ENCODE data around the gene HOXC9. TPM values are rescaled to one million over a fixed set of nuclear protein-coding genes. Genes with fewer than 3 reads are reported as not detected.
A peak's percentile ranks its signal among the peaks of the same experiment; 100 is the strongest.

HOXC9 gene
- polyA plus RNA-seq, 2 of the 4 experiments (the other 2 are of a cell fraction) = 5.2 to 6.6 TPM

- TF ChIP-seq, protein P1, sequence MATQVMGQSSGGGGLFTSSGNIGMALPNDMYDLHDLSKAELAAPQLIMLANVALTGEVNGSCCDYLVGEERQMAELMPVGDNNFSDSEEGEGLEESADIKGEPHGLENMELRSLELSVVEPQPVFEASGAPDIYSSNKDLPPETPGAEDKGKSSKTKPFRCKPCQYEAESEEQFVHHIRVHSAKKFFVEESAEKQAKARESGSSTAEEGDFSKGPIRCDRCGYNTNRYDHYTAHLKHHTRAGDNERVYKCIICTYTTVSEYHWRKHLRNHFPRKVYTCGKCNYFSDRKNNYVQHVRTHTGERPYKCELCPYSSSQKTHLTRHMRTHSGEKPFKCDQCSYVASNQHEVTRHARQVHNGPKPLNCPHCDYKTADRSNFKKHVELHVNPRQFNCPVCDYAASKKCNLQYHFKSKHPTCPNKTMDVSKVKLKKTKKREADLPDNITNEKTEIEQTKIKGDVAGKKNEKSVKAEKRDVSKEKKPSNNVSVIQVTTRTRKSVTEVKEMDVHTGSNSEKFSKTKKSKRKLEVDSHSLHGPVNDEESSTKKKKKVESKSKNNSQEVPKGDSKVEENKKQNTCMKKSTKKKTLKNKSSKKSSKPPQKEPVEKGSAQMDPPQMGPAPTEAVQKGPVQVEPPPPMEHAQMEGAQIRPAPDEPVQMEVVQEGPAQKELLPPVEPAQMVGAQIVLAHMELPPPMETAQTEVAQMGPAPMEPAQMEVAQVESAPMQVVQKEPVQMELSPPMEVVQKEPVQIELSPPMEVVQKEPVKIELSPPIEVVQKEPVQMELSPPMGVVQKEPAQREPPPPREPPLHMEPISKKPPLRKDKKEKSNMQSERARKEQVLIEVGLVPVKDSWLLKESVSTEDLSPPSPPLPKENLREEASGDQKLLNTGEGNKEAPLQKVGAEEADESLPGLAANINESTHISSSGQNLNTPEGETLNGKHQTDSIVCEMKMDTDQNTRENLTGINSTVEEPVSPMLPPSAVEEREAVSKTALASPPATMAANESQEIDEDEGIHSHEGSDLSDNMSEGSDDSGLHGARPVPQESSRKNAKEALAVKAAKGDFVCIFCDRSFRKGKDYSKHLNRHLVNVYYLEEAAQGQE (IDR thresholded peaks at IDR 0.05) = no peak
- TF ChIP-seq ELK1 (IDR thresholded peaks at IDR 0.05; ENCODE audit: low read depth, low read length) = no peak
- no peak for TF ChIP-seq HOXB5 (CRISPR knock-in tag; IDR thresholded peaks at IDR 0.05)
- no peak for TF ChIP-seq JUN (IDR thresholded peaks at IDR 0.05)
- no peak for TF ChIP-seq CBX2 (IDR thresholded peaks at IDR 0.05; ENCODE audit: borderline replicate concordance, low read depth)
Observed at GRCh38 chr12:53989227-53990113, 10.5 kb upstream of the HOXC9 start (continued).

GRCh38 chr12:53990311-53991076 is 9.5 kb upstream of the HOXC9 start:
- ATAC-seq (no peak), FAIRE-seq (no peak)
- POLR2A ChIA-PET = interaction anchor here (0.5 to 1.7 kb wide), 3 partner anchors 9 to 27 kb away, joined by 3 to 5 read pairs (median 4); partner anchors contain the start of genes HOXC8 and HOXC9

DNA sequence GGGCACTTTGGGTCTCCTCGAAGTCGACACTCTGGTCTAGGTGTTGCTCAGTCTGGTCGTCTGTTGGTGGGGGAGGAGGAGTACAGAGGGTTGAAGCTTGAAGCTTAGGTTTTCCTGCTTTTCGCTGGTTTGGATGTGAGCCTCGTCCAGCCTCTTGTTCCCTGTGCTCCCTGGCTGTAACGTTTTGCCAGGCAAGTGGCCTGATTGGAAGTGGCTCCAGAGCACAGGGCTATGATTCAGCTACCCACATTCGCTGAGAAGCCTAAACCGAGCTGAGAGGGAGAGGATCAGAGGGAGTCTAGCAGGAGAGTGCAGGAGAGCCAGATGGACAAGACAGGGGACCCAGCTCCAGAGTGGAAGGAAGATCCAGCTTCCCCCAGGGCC is 8.9 kb upstream of the HOXC9 start:
- no peak for TF ChIP-seq JUNB (IDR thresholded peaks at IDR 0.05)
- no peak for TF ChIP-seq ELK1 (IDR thresholded peaks at IDR 0.05; ENCODE audit: low read depth, low read length)
- no peak for TF ChIP-seq TP53 (CRISPR knock-in tag; IDR thresholded peaks at IDR 0.05)
- TF ChIP-seq ZFP36 (IDR thresholded peaks at IDR 0.05; ENCODE audit: borderline replicate concordance, partially characterized antibody) = no peak
- ChIA-PET POLR2A (interaction anchor here (1.3 to 1.7 kb wide), 2 partner anchors 9 to 26 kb away, joined by 4 to 5 read pairs; partner anchors contain the start of gene HOXC9), CTCF (interaction anchor here (0.7 to 28.7 kb wide), 25 partner anchors 9 to 303 kb away, joined by 3 to 1074 read pairs (median 5); partner anchors contain the start of genes HOXC5, HOXC8, HOXC9 and SMUG1)
- 49% methylated on average over 8 of the region's 8 CpGs for WGBS (ENCODE audit: missing lambda C conversion rate)
- H3K27ac ChIP-seq = peak overlapping the region in 1 of 2 experiments; percentile 20; a peak in 1 of 6 replicates
- no peak overlapping the region for H3K4me3 ChIP-seq
- H3K9me3 ChIP-seq = no peaks in the 10 kb centered on the region
- FAIRE-seq = no peak
- H3K4me2 ChIP-seq = no peak overlapping the region
- ATAC-seq = no peak
- no peak for DNase-seq (ENCODE audit: low read depth in 1 of 2, low spot score in 1 of 2)
- H3K4me1 ChIP-seq = peaks cover 22% of the 10 kb centered on the region

More at GRCh38 chr12:53990311-53991076, 9.5 kb upstream of the HOXC9 start:
- no peaks in the 10 kb centered on the region for H3K9me3 ChIP-seq
- 63% methylated on average over 27 of the region's 27 CpGs for WGBS (ENCODE audit: missing lambda C conversion rate)
- H3K27ac ChIP-seq = peak overlapping the region in 1 of 2 experiments; percentile 11; a peak in 1 of 6 replicates
- H3K4me1 ChIP-seq = peaks cover 24% of the 10 kb centered on the region
- DNase-seq (ENCODE audit: low read depth in 1 of 2, low spot score in 1 of 2) = no peak
- peak overlapping the region; percentile 87 for H3K4me2 ChIP-seq
- CTCF ChIA-PET = interaction anchor here (0.6 to 28.7 kb wide), 24 partner anchors 9 to 304 kb away, joined by 3 to 1074 read pairs (median 6); partner anchors contain the start of genes HOXC5, HOXC8, HOXC9 and SMUG1
- H3K4me3 ChIP-seq = no peak overlapping the region
- TF ChIP-seq JUN (IDR thresholded peaks at IDR 0.05) (no peak), GATA3 (IDR thresholded peaks at IDR 0.05; ENCODE audit: borderline replicate concordance) (no peak)
